Activated CD4-positive, alpha-beta T cell treated with anti-CD3 and anti-CD28 coated beads, Interleukin-2, Interleukin-6, amounts not matched to agents 100 ng/mL and 50 ng/mL, durations not matched to agents 16 hours and 8 hours (primary cell): ENCODE measurements around the gene ITIH3.
A peak's percentile ranks its signal among the peaks of the same experiment; 100 is the strongest.
"Not testable (repeated sequence)": the region's sequence is repeated elsewhere in the genome, so short reads cannot be mapped to it uniquely, and the experiment has no call there.

ENCODE experiments used
- DNase-seq: peaks from one replicate; pipeline ENCODE4 v3.0.0-alpha.2; 2020

ITIH3 gene

GRCh38 chr3:52794612-52795099 is at the start of gene ITIH3:
ITIH3 (plus strand) TSS chr3:52794796; CDS start chr3:52794804, 8 bp downstream.
- DNase-seq, result no peak

DNA sequence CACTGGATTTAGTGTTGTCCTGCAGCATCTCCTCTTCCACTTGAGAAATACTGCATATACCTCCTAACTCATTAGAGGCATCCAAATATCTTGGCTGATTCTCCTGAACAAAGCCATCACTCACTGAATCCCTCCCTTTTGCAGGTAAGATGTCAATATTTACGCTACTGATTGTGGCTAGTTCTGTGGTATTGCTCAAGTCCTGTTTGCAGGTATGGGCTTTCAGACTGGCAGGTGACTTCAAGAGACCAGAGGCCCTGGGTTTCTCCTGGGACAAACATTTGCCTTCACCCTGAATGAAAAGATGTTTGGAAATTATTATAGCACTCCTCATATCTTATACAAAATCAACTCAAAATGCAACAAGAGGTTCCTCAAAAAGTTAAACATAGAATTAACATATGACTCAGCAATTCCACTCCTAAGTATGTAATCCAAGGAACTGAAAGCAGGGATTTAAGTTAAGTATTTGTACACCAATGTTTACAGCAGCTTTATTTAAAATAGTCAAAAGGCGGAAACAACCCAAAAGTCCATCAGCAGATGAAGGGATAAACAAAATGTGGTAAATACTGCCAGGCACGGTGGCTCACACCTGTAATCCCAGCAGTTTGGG is 42.4 kb upstream of the ITIH3 start:
- no peak for DNase-seq

DNA sequence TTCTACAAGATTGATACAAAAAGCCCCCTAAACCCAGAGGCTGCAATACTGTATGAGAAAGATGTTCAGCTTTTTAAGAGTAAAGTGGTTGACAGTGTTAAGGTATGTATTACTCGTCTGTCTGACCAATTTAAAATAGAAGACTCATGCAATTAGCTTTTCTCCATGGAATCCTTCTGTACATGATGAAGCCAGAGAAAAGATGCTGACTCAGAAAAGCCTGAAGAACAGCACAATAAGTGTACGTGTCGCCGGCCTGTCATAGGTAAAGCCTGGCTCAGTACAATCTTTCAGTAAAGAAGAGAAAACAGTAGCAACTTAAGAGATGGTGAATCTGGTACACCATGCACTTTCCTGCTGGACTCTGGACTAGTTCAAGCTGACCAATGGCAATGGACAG is 40.2 kb upstream of the ITIH3 start:
- no peak for DNase-seq

DNA sequence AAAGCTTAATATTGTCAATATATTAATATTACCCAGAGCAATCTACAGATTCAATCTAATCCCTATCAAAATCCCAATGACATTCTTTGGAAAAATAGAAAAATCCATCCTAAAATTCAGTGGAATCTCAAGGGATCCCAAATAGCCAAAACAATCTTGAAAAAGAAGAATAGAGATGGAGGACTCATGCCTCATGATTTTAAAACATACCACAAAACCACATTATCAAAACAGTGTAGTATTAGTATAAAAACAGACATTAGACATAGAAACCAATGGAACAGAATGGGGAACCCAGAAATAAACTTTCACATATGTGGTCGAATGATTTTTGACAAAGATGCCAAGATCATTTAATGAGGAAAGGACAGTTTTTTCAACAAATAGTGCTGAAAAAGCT is 38.5 kb upstream of the ITIH3 start:
- no peak for DNase-seq

DNA sequence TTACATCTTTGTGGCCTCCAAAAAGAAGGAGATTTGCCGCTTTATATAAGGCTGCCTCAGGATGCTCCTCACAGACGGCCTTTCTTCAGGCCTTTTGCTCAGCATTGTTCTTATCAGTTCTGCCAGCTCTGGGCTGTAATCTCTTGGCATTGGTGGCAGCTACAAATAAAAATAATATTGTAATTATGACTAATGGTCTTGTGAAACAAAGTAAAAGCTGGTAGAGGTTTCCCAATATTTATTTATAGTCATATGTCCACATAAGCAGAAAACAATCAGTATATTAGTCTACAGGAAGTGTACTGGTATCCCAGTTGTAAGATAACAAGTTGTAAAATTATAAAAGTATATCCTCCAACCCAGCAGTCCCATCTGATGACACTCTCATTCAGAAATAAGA is 31.1 kb upstream of the ITIH3 start:
- DNase-seq, result no peak

DNA sequence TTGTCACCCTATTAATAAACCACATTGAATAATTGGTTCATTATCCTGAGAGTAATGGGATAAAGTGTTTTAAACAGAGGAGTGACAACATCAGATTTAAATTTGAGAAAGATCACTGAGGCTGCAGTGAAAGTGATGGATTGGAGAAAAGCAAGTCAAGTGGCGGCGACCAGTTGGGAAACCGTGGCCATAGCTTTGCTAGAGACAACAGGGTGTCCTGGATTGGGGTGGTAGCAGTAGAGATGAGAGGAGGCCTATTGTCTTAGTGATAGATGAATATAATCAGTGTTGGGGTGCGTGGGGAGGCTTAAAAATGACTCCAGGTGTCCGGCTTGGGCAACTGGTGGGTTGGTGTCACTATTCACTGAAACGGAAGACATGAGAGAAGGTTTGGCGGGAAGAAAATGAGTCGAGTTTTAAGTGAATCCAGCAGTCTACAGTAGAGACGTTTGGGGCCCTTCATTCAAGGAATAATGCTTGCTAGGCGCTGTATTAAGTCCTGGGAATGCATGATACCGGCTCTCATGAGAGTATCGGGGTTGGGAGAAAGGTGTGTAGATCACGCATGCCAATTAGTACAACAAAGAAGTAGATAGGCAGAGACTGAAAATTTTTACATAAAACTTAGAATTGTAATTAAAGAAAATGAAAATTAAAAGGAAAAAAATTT is 24.7 kb upstream of the ITIH3 start:
- no peak for DNase-seq

- DNase-seq, result peak; percentile 95
Observed at GRCh38 chr3:52770496-52771333, 23.9 kb upstream of the ITIH3 start, which contains the start of gene NEK4. NEK4 (minus strand) TSS chr3:52770940; CDS start chr3:52770746, 194 bp downstream.

- no peak for DNase-seq
Observed at GRCh38 chr3:52771334-52771681, 23.3 kb upstream of the ITIH3 start.

- DNase-seq, result no peak
Observed at GRCh38 chr3:52771702-52772101, 22.9 kb upstream of the ITIH3 start.

DNA sequence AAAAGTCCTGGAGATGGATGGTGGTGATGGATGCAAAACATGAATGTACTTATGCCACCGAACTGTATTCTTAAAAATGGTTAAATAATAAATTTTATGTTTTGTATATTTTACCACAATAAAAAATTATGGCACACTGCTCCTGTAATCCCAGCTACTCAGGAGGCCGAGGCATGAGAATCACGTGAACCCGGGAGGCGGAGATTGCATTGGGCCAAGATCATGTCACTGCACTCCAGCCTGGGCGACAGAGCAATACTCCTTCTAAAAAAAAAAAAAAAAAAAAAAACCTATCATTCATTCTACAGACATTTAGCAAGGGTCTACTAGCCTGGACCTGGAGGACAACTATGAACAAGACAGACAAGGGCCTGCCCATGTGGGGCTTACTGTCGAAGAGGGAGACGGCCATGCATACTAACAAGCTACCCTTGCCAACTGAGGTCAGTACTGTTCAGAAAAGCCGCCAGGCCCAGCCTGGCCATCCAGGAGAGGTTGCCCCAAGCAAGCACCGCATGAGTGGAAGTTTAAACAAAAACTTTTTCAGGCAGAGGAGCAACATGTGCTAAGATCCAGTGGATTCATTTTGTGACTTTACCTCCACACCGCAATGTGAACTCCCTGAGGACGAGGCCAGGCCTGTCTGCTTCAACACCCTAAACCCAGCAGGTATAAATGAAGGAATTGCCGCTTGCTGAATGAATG is 21.1 kb upstream of the ITIH3 start:
- no peak for DNase-seq

DNA sequence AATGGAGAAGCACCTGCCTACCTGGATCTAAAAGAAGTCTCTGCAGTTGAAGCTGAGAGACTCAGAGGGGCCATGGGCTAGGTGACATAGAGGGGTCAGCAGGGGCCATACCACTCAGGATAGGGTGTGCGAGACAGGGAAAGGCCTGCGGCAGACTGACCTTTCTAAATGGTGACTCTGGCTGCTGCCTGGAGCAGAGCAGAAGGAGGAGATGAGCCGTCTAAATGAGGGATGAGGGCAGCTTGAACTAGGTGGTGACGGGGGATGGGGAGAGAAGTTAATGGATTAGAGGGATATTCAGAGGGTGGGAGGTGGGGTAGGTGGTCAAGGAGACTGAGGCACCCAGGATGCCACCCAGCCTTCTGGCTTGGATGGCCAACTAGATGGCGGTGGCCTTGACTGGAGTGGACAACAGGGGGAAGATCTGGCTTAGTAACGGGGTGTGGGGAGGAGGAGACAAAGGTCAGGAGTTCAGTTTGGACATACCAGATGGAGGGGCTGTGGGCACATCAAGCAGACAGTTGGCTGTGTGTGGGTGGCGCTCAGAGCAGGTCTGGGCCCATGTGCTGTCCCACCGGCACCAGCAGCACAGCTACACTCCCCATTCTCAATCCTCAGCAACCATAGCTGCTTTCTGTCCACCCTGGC is 20.4 kb upstream of the ITIH3 start:
- no peak for DNase-seq

DNA sequence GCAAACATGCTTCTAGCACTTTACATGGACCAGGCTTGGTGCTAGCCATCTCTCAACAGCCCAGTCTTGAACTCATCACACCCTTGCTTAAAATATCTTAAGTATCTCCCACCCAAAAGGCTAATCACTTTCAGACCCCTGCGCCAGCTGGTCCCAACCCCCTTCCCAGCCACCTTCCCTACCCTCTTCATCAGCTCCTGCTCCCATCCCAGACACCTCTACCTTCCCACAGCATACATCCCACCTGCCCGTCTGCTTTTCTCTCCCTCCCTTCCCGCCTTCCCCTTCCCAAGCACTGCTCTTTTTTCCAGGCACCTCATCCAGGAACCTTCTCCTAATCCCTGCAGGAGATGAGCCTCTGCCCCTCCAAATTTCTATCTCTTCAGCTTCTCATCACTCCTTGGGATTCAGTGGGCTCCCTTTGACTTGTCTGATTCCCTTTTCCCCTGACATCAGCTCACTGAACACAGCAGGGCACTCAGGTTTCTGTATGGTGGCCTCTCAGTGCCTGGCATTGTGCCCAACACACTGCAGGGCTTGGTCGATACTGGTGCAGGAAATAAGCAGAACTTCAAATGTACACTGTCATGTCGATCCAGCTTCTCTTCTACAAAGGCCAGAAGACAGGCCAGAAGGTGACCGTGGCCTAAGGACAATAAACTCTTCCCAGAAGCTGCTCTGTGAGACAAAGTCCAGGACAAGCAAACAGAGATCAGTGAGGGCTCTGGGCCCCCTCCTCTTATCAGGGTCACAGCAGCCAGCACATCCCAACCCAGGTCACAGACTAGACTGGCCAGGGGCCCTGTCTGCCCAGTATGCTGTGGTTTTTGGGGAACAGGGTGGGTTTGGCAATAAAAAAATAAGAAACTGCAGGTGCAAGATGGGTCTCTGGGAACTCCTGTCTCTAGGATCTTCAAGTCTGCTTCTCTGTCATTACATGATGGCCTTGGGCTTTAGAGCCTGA is 19.4 kb upstream of the ITIH3 start:
- no peak for DNase-seq

DNA sequence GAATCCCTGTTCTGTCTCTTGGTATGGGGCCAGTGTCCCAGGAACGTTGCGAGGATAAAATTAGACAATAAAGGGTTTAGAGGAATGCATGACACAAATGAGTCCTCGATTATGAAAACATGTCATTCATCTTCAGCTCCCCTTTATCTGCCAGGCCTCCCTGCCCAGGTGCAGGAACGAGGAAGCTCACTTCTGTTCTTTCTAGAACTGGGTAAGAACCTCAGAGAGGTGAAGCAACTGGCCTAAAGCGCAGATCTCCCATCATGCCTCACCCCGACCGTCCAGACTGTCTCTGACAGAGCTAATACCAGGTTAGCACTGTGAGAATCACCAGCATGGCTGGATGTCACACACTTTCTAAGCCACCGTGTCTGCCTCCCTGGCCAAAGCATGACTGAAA is 18.7 kb upstream of the ITIH3 start:
- DNase-seq, result no peak

GRCh38 chr3:52776486-52776885 is 18.1 kb upstream of the ITIH3 start:
- not testable (repeated sequence) for DNase-seq

- no peak for DNase-seq
Observed at GRCh38 chr3:52777127-52777958, 17.3 kb upstream of the ITIH3 start, which contains the start of gene ITIH1. ITIH1 (plus strand) TSS chr3:52777599; CDS start chr3:52777616, 17 bp downstream.

GRCh38 chr3:52777959-52778805 is 16.4 kb upstream of the ITIH3 start:
- no peak for DNase-seq

DNA sequence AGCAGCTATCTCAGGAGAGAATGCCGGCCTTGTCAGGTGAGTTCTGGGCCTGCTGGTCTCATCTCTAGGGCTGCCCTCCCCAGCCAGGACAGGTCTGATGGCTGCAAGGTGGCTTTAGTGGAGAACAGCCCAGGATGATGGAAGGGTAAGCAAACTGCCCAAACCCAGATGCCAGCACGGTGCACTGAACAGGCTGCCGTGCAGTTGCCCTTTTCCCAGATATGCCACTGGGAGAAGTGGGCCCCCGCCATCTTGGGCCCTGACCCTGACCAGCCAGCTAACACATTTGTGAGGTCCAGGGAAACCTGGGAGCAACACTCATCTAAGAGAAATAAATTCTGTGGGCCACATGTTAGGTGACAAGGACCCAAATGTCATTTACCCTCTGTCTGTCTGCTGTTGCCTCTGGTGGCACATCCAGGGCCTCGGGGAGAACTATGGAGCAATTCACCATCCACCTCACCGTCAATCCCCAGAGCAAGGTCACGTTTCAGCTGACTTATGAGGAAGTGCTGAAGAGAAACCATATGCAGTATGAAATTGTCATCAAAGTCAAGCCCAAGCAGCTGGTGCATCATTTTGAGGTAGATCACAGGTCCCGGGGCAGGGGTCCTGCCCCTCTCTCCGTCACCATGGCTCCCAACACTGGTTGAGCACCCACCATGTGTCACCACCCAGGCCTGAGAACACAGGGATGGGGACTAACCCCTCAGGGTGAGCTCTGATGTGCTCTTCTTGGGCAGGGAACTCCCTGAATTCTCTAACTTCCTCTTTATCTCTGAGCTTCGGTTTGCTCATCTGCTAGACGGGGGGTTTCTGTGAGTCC is 15.4 kb upstream of the ITIH3 start:
- no peak for DNase-seq

GRCh38 chr3:52779837-52780585 is 14.6 kb upstream of the ITIH3 start:
- no peak for DNase-seq
